GM10248 (cell line): ENCODE data around the gene KIFBP.
"Not testable (repeated sequence)": the region's sequence is repeated elsewhere in the genome, so short reads cannot be mapped to it uniquely, and the experiment has no call there.

ENCODE experiments used
- CTCF ChIA-PET: fragments of 300-600 bp; sonication (Branson Sonifier 250); formaldehyde crosslinking; extraction: SDS; loops from one replicate; lab custom pipeline; 2021; ENCODE audit warnings: antibody characterized with exemption; lab: Yijun Ruan, JAX
- POLR2A ChIA-PET: fragments of 350-650 bp; sonication (Branson Sonifier 250); formaldehyde crosslinking; extraction: SDS; loops from one replicate; lab custom pipeline; 2020; ENCODE audit warnings: antibody characterized with exemption; lab: Yijun Ruan, JAX
- DNase-seq: peaks from one replicate; pipeline ENCODE4 v3.0.0; 2012; ENCODE audit errors: extremely low spot score
- CTCF ChIP-seq: IDR thresholded peaks from 2 replicates; pipeline ENCODE4 v1.5.1; 2012; ENCODE audit warnings: mild to moderate bottlenecking, low read depth; ENCODE audit errors: extremely low read depth, missing control alignments, control extremely low read depth

Gene KIFBP

GRCh38 chr10:69014171-69014570 lies 25.6 kb downstream of the KIFBP start:
- CTCF ChIA-PET = interaction anchor here (1.0 to 7.8 kb wide), 6 partner anchors 9 to 82 kb away, joined by 3 to 62 read pairs (median 4); no protein-coding TSS in a partner anchor
- no peak for TF ChIP-seq CTCF
- DNase-seq = no peak
- POLR2A ChIA-PET = interaction anchor here (0.9 kb wide), 1 partner anchor 25 kb away, joined by 3 read pairs; the partner anchor contains the start of gene KIFBP

- ChIA-PET CTCF (interaction anchor here (1.0 to 7.8 kb wide), 5 partner anchors 11 to 77 kb away, joined by 3 to 62 read pairs (median 4); no protein-coding TSS in a partner anchor), POLR2A (no interaction called here)
- TF ChIP-seq CTCF = no peak
- no peak for DNase-seq
These were observed 30.0 kb downstream of the KIFBP start for GRCh38 chr10:69018613-69019012.

GRCh38 chr10:69022611-69023010 lies 34.0 kb downstream of the KIFBP start:
- TF ChIP-seq CTCF = no peak
- POLR2A ChIA-PET = no interaction called here
- DNase-seq = no peak
- CTCF ChIA-PET = interaction anchor here (2.3 kb wide), 1 partner anchor 17 kb away, joined by 10 read pairs; no protein-coding TSS in a partner anchor

GRCh38 chr10:69025370-69025896 lies 36.8 kb downstream of the KIFBP start:
- POLR2A ChIA-PET = no interaction called here
- CTCF ChIA-PET = no interaction called here
- DNase-seq = no peak
- no peak for TF ChIP-seq CTCF

GRCh38 chr10:69033256-69033655 lies 44.7 kb downstream of the KIFBP start:
- CTCF ChIA-PET = no interaction called here
- POLR2A ChIA-PET = no interaction called here

GRCh38 chr10:69037489-69037888 lies 48.9 kb downstream of the KIFBP start:
- no peak for TF ChIP-seq CTCF
- CTCF ChIA-PET = interaction anchor here (1.0 to 1.8 kb wide), 6 partner anchors 9 to 56 kb away, joined by 3 to 4 read pairs (median 4); no protein-coding TSS in a partner anchor
- POLR2A ChIA-PET = no interaction called here

More at GRCh38 chr10:69033256-69033655, 44.7 kb downstream of the KIFBP start:
- no peak for TF ChIP-seq CTCF
- no peak for DNase-seq

GRCh38 chr10:69040904-69041303 lies 52.3 kb downstream of the KIFBP start:
- DNase-seq, POLR2A ChIA-PET: not testable (repeated sequence)
- CTCF ChIA-PET = interaction anchor here (0.5 to 2.8 kb wide), 8 partner anchors 12 to 52 kb away, joined by 3 to 10 read pairs (median 4); partner anchors contain the start of gene SRGN

More at GRCh38 chr10:69037489-69037888, 48.9 kb downstream of the KIFBP start:
- no peak for DNase-seq
